HepG2 (cell line): ENCODE measurements around the gene NOXO1. TPM values are rescaled to one million over a fixed set of nuclear protein-coding genes. Genes with fewer than 3 reads are reported as not detected.

Source experiments
- CC2D1A ChIP-seq: sonication (generic); formaldehyde crosslinking; IDR thresholded peaks from 2 replicates; pipeline ENCODE4 v1.8.1; 2023; ENCODE audit warnings: mild to moderate bottlenecking, missing genetic modification reagents
- DPF2 ChIP-seq: sonication (generic); formaldehyde crosslinking; IDR thresholded peaks from 2 replicates; pipeline ENCODE4 v1.4.0; 2020; ENCODE audit warnings: mild to moderate bottlenecking, low read depth, missing genetic modification reagents, borderline replicate concordance
- FOXP1 ChIP-seq, 2 experiments: fragments of 450-650 bp in 1 of 2; IDR thresholded peaks; 2 replicates each; pipeline ENCODE4 v1.6.1; 2017 to 2018; ENCODE audit warnings: antibody characterized with exemption in 1 of 2
- GABPA ChIP-seq, 2 experiments: IDR thresholded peaks; 2 replicates each; pipeline ENCODE4 v1.6.1; 2011 to 2016; ENCODE audit warnings: low read depth in 2 of 2, low read length in 1 of 2, missing biosample characterization in 1 of 2, missing genetic modification characterization in 1 of 2
- GZF1 ChIP-seq: sonication (generic); formaldehyde crosslinking; IDR thresholded peaks from 2 replicates; pipeline ENCODE4 v1.5.1; 2020; ENCODE audit warnings: mild to moderate bottlenecking, missing genetic modification reagents
- HDAC1 ChIP-seq: sonication (generic); formaldehyde crosslinking; IDR thresholded peaks from 2 replicates; pipeline ENCODE4 v1.5.1; 2020; ENCODE audit warnings: mild to moderate bottlenecking, missing genetic modification reagents
- NAIF1 ChIP-seq: sonication (generic); formaldehyde crosslinking; IDR thresholded peaks from 2 replicates; pipeline ENCODE4 v1.5.0; 2020; ENCODE audit warnings: mild to moderate bottlenecking, missing genetic modification reagents, borderline replicate concordance
- RBM22 ChIP-seq: fragments of 200-400 bp; formaldehyde crosslinking; optimal IDR thresholded peaks from 2 replicates; pipeline ENCODE3; 2017; ENCODE audit warnings: mild to moderate bottlenecking, low read length, moderate library complexity
- RFX1 ChIP-seq: fragments of 450-650 bp; IDR thresholded peaks from 2 replicates; pipeline ENCODE4 v1.6.1; 2017
- SAFB2 ChIP-seq: sonication (generic); formaldehyde crosslinking; IDR thresholded peaks from 2 replicates; pipeline ENCODE4 v1.5.1; 2020; ENCODE audit warnings: missing genetic modification reagents, low read depth, mild to moderate bottlenecking, borderline replicate concordance
- ZNF264 ChIP-seq: sonication (generic); formaldehyde crosslinking; IDR thresholded peaks from 2 replicates; pipeline ENCODE4 v1.4.0; 2020; ENCODE audit warnings: missing genetic modification reagents
- ZNF775 ChIP-seq: sonication (generic); formaldehyde crosslinking; IDR thresholded peaks from 2 replicates; pipeline ENCODE4 v1.4.0; 2020; ENCODE audit warnings: missing genetic modification reagents, mild to moderate bottlenecking, moderate library complexity, borderline replicate concordance
- ZNF883 ChIP-seq: sonication (generic); formaldehyde crosslinking; IDR thresholded peaks from 2 replicates; pipeline ENCODE4 v1.5.1; 2020; ENCODE audit warnings: mild to moderate bottlenecking, missing genetic modification reagents; ENCODE audit errors: not compliant biosample characterization
- polyA plus RNA-seq, 8 experiments: library from polyadenylated mRNA; depleted of rRNA in 3 of 8; stranded (reverse) in 7 of 8; unstranded in 1 of 8; fragments of >200 nt; fragmentation: Illumina TruSeq in 4 of 8; extraction: Trizol in 4 of 8; gene quantifications; 2 replicates each; pipeline versions ENCODE4 v1.2.1 to v1.2.3, GENCODE V29; 2011 to 2016; ENCODE audit warnings: low read depth in 4 of 8, missing spikeins in 1 of 8, mixed read lengths in 1 of 8; ENCODE audit not compliant: insufficient read depth in 1 of 8
- total RNA-seq, 5 experiments: library from RNA; depleted of rRNA; stranded (reverse); fragments of >200 nt; fragmentation: Illumina TruSeq; extraction: Trizol; gene quantifications; 2 replicates each; pipeline ENCODE4 v1.2.3, GENCODE V29; 2016; ENCODE audit warnings: low read depth in 1 of 5
- TF ChIP-seq, protein P1 (sequence below): sonication (generic); formaldehyde crosslinking; conservative IDR thresholded peaks from 2 replicates; pipeline ENCODE4 v1.4.0; 2020; ENCODE audit warnings: missing genetic modification reagents
- TF ChIP-seq, protein P2 (sequence below): IDR thresholded peaks from 2 replicates; pipeline ENCODE4 v1.6.1; 2012; ENCODE audit warnings: inconsistent platforms
- TF ChIP-seq, protein P3 (sequence below): sonication (generic); formaldehyde crosslinking; IDR thresholded peaks from 2 replicates; pipeline ENCODE4 v1.8.0; 2022; ENCODE audit warnings: missing genetic modification reagents, mild to moderate bottlenecking, inconsistent platforms, borderline replicate concordance
- TF ChIP-seq, protein P4 (sequence below): sonication (generic); formaldehyde crosslinking; IDR thresholded peaks from 2 replicates; pipeline ENCODE4 v1.5.1; 2020; ENCODE audit warnings: missing genetic modification reagents, mild to moderate bottlenecking, borderline replicate concordance
- TF ChIP-seq, protein P5 (sequence below): IDR thresholded peaks from 2 replicates; pipeline ENCODE4 v1.4.0; 2020; ENCODE audit warnings: mild to moderate bottlenecking, missing genetic modification reagents

Gene NOXO1
- total and polyA plus RNA-seq, 2 of the 13 experiments (the other 11 are each of a cell fraction or from before 2014, with no cell fraction given): 0.69 to 1.4 TPM

DNA sequence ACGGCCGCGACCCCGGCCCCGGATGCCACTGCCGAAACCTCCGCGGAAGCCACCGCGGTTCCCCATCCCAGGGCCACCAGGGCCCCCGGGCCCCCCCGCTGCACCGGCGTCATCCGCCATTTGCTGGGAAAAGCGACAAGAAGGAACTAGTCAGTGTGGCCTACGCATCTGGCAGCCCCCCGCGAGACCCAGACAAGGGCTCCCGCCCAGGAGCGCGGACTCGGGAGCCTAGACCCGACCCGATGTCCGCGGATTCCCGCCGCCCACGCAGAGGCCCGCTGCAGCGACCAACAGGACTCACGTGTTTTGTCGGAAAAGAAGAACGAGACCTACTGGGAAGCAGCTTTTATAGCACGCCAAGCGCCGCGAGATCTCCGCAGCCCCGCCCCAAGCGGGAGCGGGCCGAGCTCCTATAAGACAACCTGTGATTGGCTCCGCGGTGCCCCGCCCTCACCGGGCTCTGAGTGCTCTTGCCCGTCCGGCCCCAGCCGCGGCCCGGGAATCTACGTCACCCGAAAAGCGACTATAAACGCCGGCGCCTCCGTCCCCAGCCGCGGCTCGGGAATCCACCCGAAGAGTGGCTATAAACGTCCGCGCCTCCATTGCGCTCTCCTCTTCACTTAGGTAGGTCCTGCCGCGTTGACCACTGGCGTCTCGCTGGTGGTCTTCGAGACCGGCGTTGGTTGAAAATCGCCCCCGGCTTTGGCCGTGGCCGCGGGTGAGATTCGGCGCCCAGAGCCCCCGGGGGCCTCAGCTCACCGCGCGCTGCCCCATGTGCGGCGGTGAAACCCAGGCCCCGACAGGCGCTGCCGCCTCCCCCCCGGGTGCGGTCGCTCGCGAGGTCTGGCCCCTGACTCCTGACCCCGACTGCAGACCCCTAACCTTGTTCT is 16.5 kb downstream of the NOXO1 start, which contains the start of gene RPS2 (continued):
- TF ChIP-seq, protein P1, sequence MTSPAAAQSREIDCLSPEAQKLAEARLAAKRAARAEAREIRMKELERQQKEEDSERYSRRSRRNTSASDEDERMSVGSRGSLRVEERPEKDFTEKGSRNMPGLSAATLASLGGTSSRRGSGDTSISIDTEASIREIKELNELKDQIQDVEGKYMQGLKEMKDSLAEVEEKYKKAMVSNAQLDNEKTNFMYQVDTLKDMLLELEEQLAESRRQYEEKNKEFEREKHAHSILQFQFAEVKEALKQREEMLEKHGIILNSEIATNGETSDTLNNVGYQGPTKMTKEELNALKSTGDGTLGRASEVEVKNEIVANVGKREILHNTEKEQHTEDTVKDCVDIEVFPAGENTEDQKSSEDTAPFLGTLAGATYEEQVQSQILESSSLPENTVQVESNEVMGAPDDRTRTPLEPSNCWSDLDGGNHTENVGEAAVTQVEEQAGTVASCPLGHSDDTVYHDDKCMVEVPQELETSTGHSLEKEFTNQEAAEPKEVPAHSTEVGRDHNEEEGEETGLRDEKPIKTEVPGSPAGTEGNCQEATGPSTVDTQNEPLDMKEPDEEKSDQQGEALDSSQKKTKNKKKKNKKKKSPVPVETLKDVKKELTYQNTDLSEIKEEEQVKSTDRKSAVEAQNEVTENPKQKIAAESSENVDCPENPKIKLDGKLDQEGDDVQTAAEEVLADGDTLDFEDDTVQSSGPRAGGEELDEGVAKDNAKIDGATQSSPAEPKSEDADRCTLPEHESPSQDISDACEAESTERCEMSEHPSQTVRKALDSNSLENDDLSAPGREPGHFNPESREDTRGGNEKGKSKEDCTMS (CRISPR knock-in tag): no peak
- TF ChIP-seq RFX1: no peak
- no peak for TF ChIP-seq FOXP1 (IDR thresholded peaks at IDR 0.05)
- TF ChIP-seq FOXP1 (CRISPR knock-in tag; IDR thresholded peaks at IDR 0.05): no peak
- no peak; the same call in 1 of the 2 replicates for TF ChIP-seq SAFB2
- TF ChIP-seq ZNF264 (CRISPR knock-in tag): 0 out of 2 replicates have a peak, but pooled peaks have one; percentile 40
- no peak for TF ChIP-seq ZNF775 (CRISPR knock-in tag)
- TF ChIP-seq, protein P2, sequence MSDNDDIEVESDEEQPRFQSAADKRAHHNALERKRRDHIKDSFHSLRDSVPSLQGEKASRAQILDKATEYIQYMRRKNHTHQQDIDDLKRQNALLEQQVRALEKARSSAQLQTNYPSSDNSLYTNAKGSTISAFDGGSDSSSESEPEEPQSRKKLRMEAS: peak; percentile 92
- TF ChIP-seq, protein P3, sequence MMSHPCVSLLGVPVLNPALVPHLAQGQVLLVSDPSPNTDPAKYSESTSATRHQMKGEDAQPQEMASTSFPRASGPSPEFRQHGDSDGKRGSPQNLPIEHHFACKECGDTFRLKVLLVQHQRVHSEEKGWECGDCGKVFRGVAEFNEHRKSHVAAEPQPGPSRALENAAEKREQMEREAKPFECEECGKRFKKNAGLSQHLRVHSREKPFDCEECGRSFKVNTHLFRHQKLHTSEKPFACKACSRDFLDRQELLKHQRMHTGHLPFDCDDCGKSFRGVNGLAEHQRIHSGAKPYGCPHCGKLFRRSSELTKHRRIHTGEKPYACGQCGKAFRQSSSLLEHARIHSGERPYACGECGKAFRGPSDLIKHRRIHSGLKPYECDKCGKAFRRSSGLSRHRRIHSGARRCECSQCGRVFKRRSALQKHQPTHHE (CRISPR knock-in tag): 0 out of 2 replicates have a peak, but pooled peaks have one; percentile 8
- peak; percentile 68 for TF ChIP-seq ZNF883 (CRISPR knock-in tag)
- TF ChIP-seq HDAC1 (CRISPR knock-in tag): peak; percentile 87
- peak; percentile 60; the same call in 1 of the 2 replicates for TF ChIP-seq GZF1
- TF ChIP-seq, protein P4, sequence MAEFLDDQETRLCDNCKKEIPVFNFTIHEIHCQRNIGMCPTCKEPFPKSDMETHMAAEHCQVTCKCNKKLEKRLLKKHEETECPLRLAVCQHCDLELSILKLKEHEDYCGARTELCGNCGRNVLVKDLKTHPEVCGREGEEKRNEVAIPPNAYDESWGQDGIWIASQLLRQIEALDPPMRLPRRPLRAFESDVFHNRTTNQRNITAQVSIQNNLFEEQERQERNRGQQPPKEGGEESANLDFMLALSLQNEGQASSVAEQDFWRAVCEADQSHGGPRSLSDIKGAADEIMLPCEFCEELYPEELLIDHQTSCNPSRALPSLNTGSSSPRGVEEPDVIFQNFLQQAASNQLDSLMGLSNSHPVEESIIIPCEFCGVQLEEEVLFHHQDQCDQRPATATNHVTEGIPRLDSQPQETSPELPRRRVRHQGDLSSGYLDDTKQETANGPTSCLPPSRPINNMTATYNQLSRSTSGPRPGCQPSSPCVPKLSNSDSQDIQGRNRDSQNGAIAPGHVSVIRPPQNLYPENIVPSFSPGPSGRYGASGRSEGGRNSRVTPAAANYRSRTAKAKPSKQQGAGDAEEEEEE (CRISPR knock-in tag): no peak
- TF ChIP-seq DPF2 (CRISPR knock-in tag): no peak
- TF ChIP-seq GABPA (IDR thresholded peaks at IDR 0.05; ENCODE audit: low read depth, low read length): peak; percentile 40
- TF ChIP-seq GABPA (CRISPR knock-in tag; IDR thresholded peaks at IDR 0.05; ENCODE audit: low read depth): peak; percentile 84
- TF ChIP-seq, protein P5, sequence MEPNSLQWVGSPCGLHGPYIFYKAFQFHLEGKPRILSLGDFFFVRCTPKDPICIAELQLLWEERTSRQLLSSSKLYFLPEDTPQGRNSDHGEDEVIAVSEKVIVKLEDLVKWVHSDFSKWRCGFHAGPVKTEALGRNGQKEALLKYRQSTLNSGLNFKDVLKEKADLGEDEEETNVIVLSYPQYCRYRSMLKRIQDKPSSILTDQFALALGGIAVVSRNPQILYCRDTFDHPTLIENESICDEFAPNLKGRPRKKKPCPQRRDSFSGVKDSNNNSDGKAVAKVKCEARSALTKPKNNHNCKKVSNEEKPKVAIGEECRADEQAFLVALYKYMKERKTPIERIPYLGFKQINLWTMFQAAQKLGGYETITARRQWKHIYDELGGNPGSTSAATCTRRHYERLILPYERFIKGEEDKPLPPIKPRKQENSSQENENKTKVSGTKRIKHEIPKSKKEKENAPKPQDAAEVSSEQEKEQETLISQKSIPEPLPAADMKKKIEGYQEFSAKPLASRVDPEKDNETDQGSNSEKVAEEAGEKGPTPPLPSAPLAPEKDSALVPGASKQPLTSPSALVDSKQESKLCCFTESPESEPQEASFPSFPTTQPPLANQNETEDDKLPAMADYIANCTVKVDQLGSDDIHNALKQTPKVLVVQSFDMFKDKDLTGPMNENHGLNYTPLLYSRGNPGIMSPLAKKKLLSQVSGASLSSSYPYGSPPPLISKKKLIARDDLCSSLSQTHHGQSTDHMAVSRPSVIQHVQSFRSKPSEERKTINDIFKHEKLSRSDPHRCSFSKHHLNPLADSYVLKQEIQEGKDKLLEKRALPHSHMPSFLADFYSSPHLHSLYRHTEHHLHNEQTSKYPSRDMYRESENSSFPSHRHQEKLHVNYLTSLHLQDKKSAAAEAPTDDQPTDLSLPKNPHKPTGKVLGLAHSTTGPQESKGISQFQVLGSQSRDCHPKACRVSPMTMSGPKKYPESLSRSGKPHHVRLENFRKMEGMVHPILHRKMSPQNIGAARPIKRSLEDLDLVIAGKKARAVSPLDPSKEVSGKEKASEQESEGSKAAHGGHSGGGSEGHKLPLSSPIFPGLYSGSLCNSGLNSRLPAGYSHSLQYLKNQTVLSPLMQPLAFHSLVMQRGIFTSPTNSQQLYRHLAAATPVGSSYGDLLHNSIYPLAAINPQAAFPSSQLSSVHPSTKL (CRISPR knock-in tag): peak; percentile 11; the same call in 1 of the 2 replicates
- no peak; the same call in 1 of the 2 replicates for TF ChIP-seq NAIF1
- peak; percentile 82 for TF ChIP-seq RBM22
- TF ChIP-seq CC2D1A (CRISPR knock-in tag): no peak
